Panc1 (cell line): ENCODE measurements around the gene C16orf78.

Experiments used
- POLR2AphosphoS5 ChIP-seq: IDR thresholded peaks from 2 replicates; pipeline ENCODE4 v1.6.1; 2012; ENCODE audit warnings: mild to moderate bottlenecking, low read depth, low read length, moderate library complexity
- TCF7L2 ChIP-seq: IDR thresholded peaks from 2 replicates; pipeline ENCODE4 v1.6.1; 2011; ENCODE audit warnings: mild to moderate bottlenecking, low read depth, low read length, inconsistent platforms
- TF ChIP-seq, protein P1 (sequence below): fragments of 450-650 bp; IDR thresholded peaks from 2 replicates; pipeline ENCODE4 v1.5.1; 2017; ENCODE audit warnings: mild to moderate bottlenecking
- TF ChIP-seq, protein P2 (sequence below), 2 experiments: IDR thresholded peaks; 2 replicates each; pipeline ENCODE4 v1.6.1; 2011 to 2012; ENCODE audit warnings: low read depth in 2 of 2, control low read depth in 1 of 2, low read length in 1 of 2, mild to moderate bottlenecking in 1 of 2, moderate library complexity in 1 of 2; ENCODE audit not compliant: insufficient read depth in 1 of 2

DNA sequence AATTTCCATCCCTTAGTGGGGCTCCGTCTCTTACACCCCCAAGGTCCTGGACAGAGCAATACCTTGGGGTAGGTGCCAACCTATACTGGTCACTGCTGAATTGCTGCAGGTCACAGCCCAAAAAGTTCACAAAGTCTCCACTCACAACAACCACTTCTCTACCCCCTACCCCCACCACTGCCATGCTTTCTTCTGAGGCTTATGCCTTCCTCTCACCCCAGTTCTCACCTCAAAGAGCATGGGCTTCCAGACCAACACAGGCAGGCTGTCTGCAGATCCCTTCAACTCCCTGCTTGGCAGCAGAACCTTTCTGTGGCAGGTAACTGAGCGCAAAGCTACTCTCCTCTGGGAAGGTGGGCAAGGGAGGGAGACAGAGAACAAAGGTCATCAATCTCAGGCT lies 35.5 kb downstream of the C16orf78 start:
- no peak for TF ChIP-seq POLR2AphosphoS5
- TF ChIP-seq, protein P1, sequence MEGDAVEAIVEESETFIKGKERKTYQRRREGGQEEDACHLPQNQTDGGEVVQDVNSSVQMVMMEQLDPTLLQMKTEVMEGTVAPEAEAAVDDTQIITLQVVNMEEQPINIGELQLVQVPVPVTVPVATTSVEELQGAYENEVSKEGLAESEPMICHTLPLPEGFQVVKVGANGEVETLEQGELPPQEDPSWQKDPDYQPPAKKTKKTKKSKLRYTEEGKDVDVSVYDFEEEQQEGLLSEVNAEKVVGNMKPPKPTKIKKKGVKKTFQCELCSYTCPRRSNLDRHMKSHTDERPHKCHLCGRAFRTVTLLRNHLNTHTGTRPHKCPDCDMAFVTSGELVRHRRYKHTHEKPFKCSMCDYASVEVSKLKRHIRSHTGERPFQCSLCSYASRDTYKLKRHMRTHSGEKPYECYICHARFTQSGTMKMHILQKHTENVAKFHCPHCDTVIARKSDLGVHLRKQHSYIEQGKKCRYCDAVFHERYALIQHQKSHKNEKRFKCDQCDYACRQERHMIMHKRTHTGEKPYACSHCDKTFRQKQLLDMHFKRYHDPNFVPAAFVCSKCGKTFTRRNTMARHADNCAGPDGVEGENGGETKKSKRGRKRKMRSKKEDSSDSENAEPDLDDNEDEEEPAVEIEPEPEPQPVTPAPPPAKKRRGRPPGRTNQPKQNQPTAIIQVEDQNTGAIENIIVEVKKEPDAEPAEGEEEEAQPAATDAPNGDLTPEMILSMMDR: no peak
- no peak for TF ChIP-seq TCF7L2
- TF ChIP-seq, protein P2, sequence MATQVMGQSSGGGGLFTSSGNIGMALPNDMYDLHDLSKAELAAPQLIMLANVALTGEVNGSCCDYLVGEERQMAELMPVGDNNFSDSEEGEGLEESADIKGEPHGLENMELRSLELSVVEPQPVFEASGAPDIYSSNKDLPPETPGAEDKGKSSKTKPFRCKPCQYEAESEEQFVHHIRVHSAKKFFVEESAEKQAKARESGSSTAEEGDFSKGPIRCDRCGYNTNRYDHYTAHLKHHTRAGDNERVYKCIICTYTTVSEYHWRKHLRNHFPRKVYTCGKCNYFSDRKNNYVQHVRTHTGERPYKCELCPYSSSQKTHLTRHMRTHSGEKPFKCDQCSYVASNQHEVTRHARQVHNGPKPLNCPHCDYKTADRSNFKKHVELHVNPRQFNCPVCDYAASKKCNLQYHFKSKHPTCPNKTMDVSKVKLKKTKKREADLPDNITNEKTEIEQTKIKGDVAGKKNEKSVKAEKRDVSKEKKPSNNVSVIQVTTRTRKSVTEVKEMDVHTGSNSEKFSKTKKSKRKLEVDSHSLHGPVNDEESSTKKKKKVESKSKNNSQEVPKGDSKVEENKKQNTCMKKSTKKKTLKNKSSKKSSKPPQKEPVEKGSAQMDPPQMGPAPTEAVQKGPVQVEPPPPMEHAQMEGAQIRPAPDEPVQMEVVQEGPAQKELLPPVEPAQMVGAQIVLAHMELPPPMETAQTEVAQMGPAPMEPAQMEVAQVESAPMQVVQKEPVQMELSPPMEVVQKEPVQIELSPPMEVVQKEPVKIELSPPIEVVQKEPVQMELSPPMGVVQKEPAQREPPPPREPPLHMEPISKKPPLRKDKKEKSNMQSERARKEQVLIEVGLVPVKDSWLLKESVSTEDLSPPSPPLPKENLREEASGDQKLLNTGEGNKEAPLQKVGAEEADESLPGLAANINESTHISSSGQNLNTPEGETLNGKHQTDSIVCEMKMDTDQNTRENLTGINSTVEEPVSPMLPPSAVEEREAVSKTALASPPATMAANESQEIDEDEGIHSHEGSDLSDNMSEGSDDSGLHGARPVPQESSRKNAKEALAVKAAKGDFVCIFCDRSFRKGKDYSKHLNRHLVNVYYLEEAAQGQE (IDR thresholded peaks at IDR 0.05; ENCODE audit: insufficient read depth in 1 of 2, low read depth in 2 of 2, low read length in 1 of 2): no peak
